Glutamatergic neuron (in vitro differentiated cells): Measurements from ENCODE around the gene GPR22. TPM values are rescaled to one million over a fixed set of nuclear protein-coding genes. Genes with fewer than 3 reads are reported as not detected.

Experiments used
- DNase-seq: peaks from one replicate; pipeline ENCODE4 v3.0.0; 2022
- H3K27ac Mint-ChIP-seq: one replicate; pipeline ENCODE4 v1.8.0; 2020; ENCODE audit warnings: mild to moderate bottlenecking, mixed read lengths, inconsistent platforms; ENCODE audit not compliant: unreplicated experiment
- H3K27me3 Mint-ChIP-seq: one replicate; pipeline ENCODE4 v1.8.0; 2020; ENCODE audit warnings: mild to moderate bottlenecking, moderate library complexity, mixed read lengths, inconsistent platforms; ENCODE audit not compliant: unreplicated experiment
- H3K36me3 Mint-ChIP-seq: one replicate; pipeline ENCODE4 v1.8.0; 2020; ENCODE audit warnings: mild to moderate bottlenecking, mixed read lengths, inconsistent platforms; ENCODE audit not compliant: unreplicated experiment
- H3K4me1 Mint-ChIP-seq: one replicate; pipeline ENCODE4 v1.8.0; 2020; ENCODE audit warnings: mild to moderate bottlenecking, low read depth, mixed read lengths, inconsistent platforms; ENCODE audit not compliant: unreplicated experiment
- H3K4me3 Mint-ChIP-seq: one replicate; pipeline ENCODE4 v1.8.0; 2020; ENCODE audit warnings: mild to moderate bottlenecking, mixed read lengths, inconsistent platforms; ENCODE audit not compliant: unreplicated experiment
- H3K9me3 Mint-ChIP-seq: one replicate; pipeline ENCODE4 v1.8.0; 2020; ENCODE audit warnings: mild to moderate bottlenecking, moderate library complexity, mixed read lengths, inconsistent platforms; ENCODE audit not compliant: unreplicated experiment
- total RNA-seq: library from RNA; stranded (reverse); fragmentation: NEBNext Ultra II Directional; extraction: Animal tissue kit (Norgen Biotek cat#: 25700); gene quantifications from one replicate; pipeline ENCODE4 v1.2.1, GENCODE V29; 2021; ENCODE audit not compliant: unreplicated experiment
- TF ChIP-seq, protein P1 (sequence below): fragments of 200-600 bp; sonication (generic); IDR thresholded peaks from one replicate; pipeline ENCODE4 v1.5.0; 2021; ENCODE audit not compliant: partially characterized antibody, unreplicated experiment

Gene GPR22
- total RNA-seq, 1 donor from 2014 or later, result not detected

DNA sequence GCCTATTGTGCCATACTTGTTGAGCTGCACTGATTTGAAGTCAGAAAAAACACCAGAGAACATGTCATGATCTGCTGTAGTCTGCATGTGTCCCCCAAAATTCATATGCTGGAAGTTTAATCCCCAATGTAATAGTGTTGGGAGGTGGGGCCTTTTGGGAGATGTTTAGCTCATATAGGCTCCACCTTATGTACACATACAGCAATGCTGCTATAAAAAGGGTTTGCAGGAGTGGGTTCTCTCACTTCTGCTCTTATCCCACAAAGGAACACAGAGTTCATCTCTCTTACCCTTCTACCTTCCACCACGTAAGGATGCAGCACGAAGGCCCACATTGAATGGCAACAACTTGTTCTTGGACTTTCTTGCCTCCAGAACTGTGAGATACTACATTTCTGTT, 23.0 kb downstream of the GPR22 start:
- no peaks in the 10 kb centered on the region for H3K27me3 Mint-ChIP-seq
- DNase-seq, result no peak
- H3K36me3 Mint-ChIP-seq, result no peaks in the 10 kb centered on the region
- H3K9me3 Mint-ChIP-seq, result peaks cover 1% of the 10 kb centered on the region
- H3K4me3 Mint-ChIP-seq, result no peak overlapping the region
- H3K27ac Mint-ChIP-seq, result no peak overlapping the region
- TF ChIP-seq, protein P1, sequence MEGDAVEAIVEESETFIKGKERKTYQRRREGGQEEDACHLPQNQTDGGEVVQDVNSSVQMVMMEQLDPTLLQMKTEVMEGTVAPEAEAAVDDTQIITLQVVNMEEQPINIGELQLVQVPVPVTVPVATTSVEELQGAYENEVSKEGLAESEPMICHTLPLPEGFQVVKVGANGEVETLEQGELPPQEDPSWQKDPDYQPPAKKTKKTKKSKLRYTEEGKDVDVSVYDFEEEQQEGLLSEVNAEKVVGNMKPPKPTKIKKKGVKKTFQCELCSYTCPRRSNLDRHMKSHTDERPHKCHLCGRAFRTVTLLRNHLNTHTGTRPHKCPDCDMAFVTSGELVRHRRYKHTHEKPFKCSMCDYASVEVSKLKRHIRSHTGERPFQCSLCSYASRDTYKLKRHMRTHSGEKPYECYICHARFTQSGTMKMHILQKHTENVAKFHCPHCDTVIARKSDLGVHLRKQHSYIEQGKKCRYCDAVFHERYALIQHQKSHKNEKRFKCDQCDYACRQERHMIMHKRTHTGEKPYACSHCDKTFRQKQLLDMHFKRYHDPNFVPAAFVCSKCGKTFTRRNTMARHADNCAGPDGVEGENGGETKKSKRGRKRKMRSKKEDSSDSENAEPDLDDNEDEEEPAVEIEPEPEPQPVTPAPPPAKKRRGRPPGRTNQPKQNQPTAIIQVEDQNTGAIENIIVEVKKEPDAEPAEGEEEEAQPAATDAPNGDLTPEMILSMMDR, result no peak
- H3K4me1 Mint-ChIP-seq, result peaks cover 2% of the 10 kb centered on the region

DNA sequence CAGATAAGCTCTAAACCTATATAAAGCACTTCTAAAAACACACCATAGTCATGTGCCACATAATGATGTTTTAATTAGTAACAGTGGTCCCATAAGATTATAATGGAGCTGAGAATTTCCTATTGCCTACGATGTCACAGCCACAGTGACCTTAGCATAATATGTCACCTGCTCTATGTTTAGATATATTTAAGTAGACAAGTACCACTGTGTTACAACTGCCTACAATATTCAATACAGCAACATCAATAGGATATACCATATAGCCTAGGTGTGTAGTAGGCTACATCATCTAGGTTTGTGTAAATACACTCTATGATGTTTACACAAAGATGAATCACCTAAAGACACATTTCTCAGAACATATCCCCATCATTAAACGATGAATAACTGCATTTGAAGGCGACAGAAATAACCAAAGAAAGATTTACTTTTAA, 24.5 kb downstream of the GPR22 start:
- peaks cover 1% of the 10 kb centered on the region for H3K9me3 Mint-ChIP-seq
- peaks cover 2% of the 10 kb centered on the region for H3K4me1 Mint-ChIP-seq
- no peaks in the 10 kb centered on the region for H3K36me3 Mint-ChIP-seq
- no peak overlapping the region for H3K27ac Mint-ChIP-seq
- TF ChIP-seq, protein P1, result no peak
- H3K4me3 Mint-ChIP-seq, result no peak overlapping the region
- H3K27me3 Mint-ChIP-seq, result no peaks in the 10 kb centered on the region
- no peak for DNase-seq

DNA sequence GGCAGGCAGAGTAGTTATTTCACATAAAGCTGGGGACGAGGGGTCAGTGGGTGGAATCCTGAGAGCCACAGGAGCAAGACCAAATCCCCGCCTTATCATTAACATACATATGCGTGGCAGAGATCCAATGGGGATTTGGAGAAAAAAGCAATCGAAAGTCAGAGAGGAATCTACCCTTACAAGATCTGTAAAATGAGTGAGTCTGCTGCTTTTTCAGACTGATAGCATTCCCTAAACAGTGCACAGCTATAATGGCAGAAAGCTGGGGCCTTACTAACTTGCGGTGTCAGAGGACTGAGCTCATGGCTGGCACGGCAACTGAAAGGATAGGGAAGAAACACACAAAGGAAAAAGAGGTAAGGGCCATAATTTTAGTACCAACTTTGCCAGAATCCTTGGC, 25.0 kb downstream of the GPR22 start:
- Mint-ChIP-seq H3K9me3 (peaks cover 1% of the 10 kb centered on the region), H3K27ac (no peak overlapping the region), H3K36me3 (no peaks in the 10 kb centered on the region), H3K4me1 (peaks cover 2% of the 10 kb centered on the region), H3K4me3 (no peak overlapping the region), H3K27me3 (no peaks in the 10 kb centered on the region)
- DNase-seq, result no peak
- TF ChIP-seq, protein P1, result no peak

DNA sequence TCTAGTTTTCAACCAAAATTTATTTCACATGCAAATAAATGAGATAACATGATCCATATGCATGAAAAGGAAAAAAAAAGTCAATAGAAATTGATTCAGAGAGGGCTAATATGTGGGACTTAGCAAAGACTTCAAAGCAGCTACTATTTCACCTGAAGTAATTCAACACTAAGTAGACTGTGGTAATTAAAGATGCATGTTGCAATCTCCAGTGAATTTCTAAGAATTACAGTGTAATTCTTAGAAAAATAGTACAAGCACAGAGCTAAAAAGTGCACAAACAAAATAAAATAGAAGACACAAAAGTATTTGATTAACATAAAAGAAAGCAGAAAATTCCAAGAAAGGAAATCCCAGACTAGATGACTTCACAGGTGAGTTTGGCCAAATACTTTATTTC, 25.7 kb downstream of the GPR22 start:
- Mint-ChIP-seq H3K4me3 (no peak overlapping the region), H3K27ac (no peak overlapping the region), H3K36me3 (no peaks in the 10 kb centered on the region), H3K27me3 (no peaks in the 10 kb centered on the region), H3K4me1 (peaks cover 2% of the 10 kb centered on the region), H3K9me3 (peaks cover 1% of the 10 kb centered on the region)
- TF ChIP-seq, protein P1, result no peak
- no peak for DNase-seq

DNA sequence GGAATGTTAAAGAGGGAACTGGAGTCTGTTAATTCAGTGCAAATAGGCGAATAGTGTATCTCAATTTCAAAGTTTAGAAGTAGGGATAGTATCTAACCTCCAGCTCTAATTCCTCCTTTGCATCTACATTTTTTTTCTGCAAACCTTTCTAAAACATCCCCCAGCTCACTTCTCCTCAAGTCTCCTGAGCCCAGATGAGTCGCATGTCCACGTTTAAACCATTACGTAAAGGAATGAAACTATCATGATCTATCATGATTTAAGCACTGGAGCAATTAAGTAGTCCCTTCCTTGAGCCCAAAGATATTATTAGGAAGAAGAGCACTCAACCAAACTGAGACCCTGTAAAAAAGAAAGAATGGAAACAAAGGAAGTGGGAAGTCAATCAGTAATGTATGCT, 29.9 kb downstream of the GPR22 start:
- no peak for DNase-seq
- H3K4me3 Mint-ChIP-seq, result no peak overlapping the region

More for the DNA sequence above, 29.9 kb downstream of the GPR22 start:
- TF ChIP-seq, protein P1, result no peak
- Mint-ChIP-seq H3K27me3 (no peaks in the 10 kb centered on the region), H3K4me1 (peaks cover under 1% of the 10 kb centered on the region), H3K27ac (no peak overlapping the region), H3K36me3 (no peaks in the 10 kb centered on the region), H3K9me3 (peaks cover 1% of the 10 kb centered on the region)
